ENCODE results near the gene RNF213. TPM values are rescaled to one million over a fixed set of nuclear protein-coding genes. Genes with fewer than 3 reads are reported as not detected.

The RNF213 gene
- total and polyA plus RNA-seq, 4 donors, result 18.2 to 104 (median 33.5) TPM

DNA sequence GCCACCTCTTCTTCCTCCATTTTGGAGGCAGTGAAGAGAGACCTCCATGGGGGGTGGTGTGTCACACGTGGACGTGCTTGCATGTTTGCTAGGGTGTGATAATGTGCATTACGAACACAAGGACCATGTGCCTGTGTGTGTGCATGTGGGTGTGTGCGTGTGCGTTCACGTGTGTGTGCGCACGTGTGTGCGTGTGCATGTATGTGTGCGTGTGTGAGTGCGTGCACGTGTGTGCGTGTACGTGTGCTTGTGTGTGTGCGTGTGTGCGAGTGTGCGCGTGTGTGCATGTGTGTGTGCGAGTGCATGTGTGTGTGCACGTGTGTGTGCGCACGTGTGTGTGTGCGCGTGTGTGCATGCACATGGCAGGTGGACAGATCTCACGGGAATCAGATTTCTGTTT lies 29.5 kb downstream of the RNF213 start:
- Histone ChIP-seq H3K9ac (ENCODE audit: low read depth in 1 of 2, low read length in 2 of 2) (no peak overlapping the region), H3K4me1 (ENCODE audit: control insufficient read depth in 4 of 4, insufficient read depth in 4 of 4, low read length in 3 of 4) (no peaks in the 10 kb centered on the region), H3K9me3 (ENCODE audit: control insufficient read depth in 4 of 4, low read length in 3 of 4) (no peaks in the 10 kb centered on the region), H3K4me3 (ENCODE audit: low read depth in 1 of 3, low read length in 3 of 3) (no peak overlapping the region), H3K36me3 (ENCODE audit: control insufficient read depth in 4 of 4, insufficient read depth in 3 of 4, low read depth in 1 of 4, low read length in 3 of 4) (peaks cover 19 to 63% (median 37%) of the 10 kb centered on the region in 4 donors), H3K27me3 (ENCODE audit: control insufficient read depth in 4 of 4, insufficient read depth in 4 of 4, low read length in 3 of 4) (no peaks in the 10 kb centered on the region), H3K27ac (ENCODE audit: low read depth in 1 of 2, low read length in 2 of 2) (no peak overlapping the region)
- TF ChIP-seq FOXA2 (IDR thresholded peaks at IDR 0.05) (no peak), HNF4G (IDR thresholded peaks at IDR 0.05) (no peak), EGR1 (IDR thresholded peaks at IDR 0.05; ENCODE audit: low read depth in 2 of 2) (no peak), REST (IDR thresholded peaks at IDR 0.05) (no peak), FOXA1 (IDR thresholded peaks at IDR 0.05) (no peak), JUND (IDR thresholded peaks at IDR 0.05) (no peak), NR2F2 (IDR thresholded peaks at IDR 0.05) (no peak)
- TF ChIP-seq, protein P1, sequence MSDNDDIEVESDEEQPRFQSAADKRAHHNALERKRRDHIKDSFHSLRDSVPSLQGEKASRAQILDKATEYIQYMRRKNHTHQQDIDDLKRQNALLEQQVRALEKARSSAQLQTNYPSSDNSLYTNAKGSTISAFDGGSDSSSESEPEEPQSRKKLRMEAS (IDR thresholded peaks at IDR 0.05), result no peak
- TF ChIP-seq, protein P2, sequence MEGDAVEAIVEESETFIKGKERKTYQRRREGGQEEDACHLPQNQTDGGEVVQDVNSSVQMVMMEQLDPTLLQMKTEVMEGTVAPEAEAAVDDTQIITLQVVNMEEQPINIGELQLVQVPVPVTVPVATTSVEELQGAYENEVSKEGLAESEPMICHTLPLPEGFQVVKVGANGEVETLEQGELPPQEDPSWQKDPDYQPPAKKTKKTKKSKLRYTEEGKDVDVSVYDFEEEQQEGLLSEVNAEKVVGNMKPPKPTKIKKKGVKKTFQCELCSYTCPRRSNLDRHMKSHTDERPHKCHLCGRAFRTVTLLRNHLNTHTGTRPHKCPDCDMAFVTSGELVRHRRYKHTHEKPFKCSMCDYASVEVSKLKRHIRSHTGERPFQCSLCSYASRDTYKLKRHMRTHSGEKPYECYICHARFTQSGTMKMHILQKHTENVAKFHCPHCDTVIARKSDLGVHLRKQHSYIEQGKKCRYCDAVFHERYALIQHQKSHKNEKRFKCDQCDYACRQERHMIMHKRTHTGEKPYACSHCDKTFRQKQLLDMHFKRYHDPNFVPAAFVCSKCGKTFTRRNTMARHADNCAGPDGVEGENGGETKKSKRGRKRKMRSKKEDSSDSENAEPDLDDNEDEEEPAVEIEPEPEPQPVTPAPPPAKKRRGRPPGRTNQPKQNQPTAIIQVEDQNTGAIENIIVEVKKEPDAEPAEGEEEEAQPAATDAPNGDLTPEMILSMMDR (IDR thresholded peaks at IDR 0.05; ENCODE audit: low read depth, low read length, missing input control), result no peak
- DNase-seq (ENCODE audit: low spot score), result no peak
- 96% methylated on average over 25 of the region's 25 CpGs for WGBS

GRCh38 chr17:80291260-80291659 lies 30.6 kb downstream of the RNF213 start:
- no peaks in the 10 kb centered on the region for H3K4me1 ChIP-seq (ENCODE audit: control insufficient read depth in 4 of 4, insufficient read depth in 4 of 4, low read length in 3 of 4)
- no peaks in the 10 kb centered on the region for H3K9me3 ChIP-seq (ENCODE audit: control insufficient read depth in 4 of 4, low read length in 3 of 4)
- no peak overlapping the region for H3K9ac ChIP-seq (ENCODE audit: low read depth in 1 of 2, low read length in 2 of 2)
- H3K36me3 ChIP-seq (ENCODE audit: control insufficient read depth in 4 of 4, insufficient read depth in 3 of 4, low read depth in 1 of 4, low read length in 3 of 4), result peaks cover 20 to 75% (median 47%) of the 10 kb centered on the region in 4 donors
- H3K4me3 ChIP-seq (ENCODE audit: low read depth in 1 of 3, low read length in 3 of 3), result no peak overlapping the region
- 96% methylated on average over 6 of the region's 6 CpGs for WGBS
- DNase-seq (ENCODE audit: low spot score), result no peak
- H3K27me3 ChIP-seq (ENCODE audit: control insufficient read depth in 4 of 4, insufficient read depth in 4 of 4, low read length in 3 of 4), result no peaks in the 10 kb centered on the region
- TF ChIP-seq NR2F2 (IDR thresholded peaks at IDR 0.05) (no peak), ZBTB33 (IDR thresholded peaks at IDR 0.05) (no peak), RAD21 (IDR thresholded peaks at IDR 0.05) (no peak), FOXA2 (IDR thresholded peaks at IDR 0.05) (no peak), HNF4G (IDR thresholded peaks at IDR 0.05) (no peak), TAF1 (conservative IDR thresholded peaks at IDR 0.05) (no peak), GABPA (IDR thresholded peaks at IDR 0.05 in 1 of 2, conservative IDR thresholded peaks at IDR 0.05 in 1 of 2) (no peak), SP1 (IDR thresholded peaks at IDR 0.05) (no peak), REST (IDR thresholded peaks at IDR 0.05) (no peak), EGR1 (IDR thresholded peaks at IDR 0.05; ENCODE audit: low read depth in 2 of 2) (no peak), FOXA1 (IDR thresholded peaks at IDR 0.05) (no peak)
- TF ChIP-seq, protein P2 (IDR thresholded peaks at IDR 0.05; ENCODE audit: low read depth, low read length, missing input control), result no peak
- TF ChIP-seq, protein P1 (IDR thresholded peaks at IDR 0.05), result no peak
- TF ChIP-seq, protein P3, sequence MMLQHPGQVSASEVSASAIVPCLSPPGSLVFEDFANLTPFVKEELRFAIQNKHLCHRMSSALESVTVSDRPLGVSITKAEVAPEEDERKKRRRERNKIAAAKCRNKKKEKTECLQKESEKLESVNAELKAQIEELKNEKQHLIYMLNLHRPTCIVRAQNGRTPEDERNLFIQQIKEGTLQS (IDR thresholded peaks at IDR 0.05), result no peak
- no peak overlapping the region for H3K27ac ChIP-seq (ENCODE audit: low read depth in 1 of 2, low read length in 2 of 2)

All from liver (tissue), 9 donors.